Neural cell (in vitro differentiated cells): ENCODE data around the gene ENO2.

Experiments used
- CTCF ChIP-seq: fragments of 450-650 bp; IDR thresholded peaks from 2 replicates; pipeline ENCODE4 v1.5.1; 2014; ENCODE audit warnings: antibody characterized with exemption, mild to moderate bottlenecking, moderate library complexity; ENCODE audit not compliant: poor library complexity, severe bottlenecking
- EZH2 ChIP-seq: fragments of 200-600, 300-800 bp; shearing (Covaris generic), sonication (generic); IDR thresholded peaks from 2 replicates; pipeline ENCODE4 v1.6.1; 2014; ENCODE audit warnings: antibody characterized with exemption, low read length, borderline replicate concordance, mild to moderate bottlenecking; ENCODE audit not compliant: insufficient read depth, poor library complexity, severe bottlenecking
- MXI1 ChIP-seq: fragments of 450-650 bp; conservative IDR thresholded peaks from 2 replicates; pipeline ENCODE4 v1.6.1; 2014; ENCODE audit warnings: antibody characterized with exemption, mild to moderate bottlenecking; ENCODE audit not compliant: poor library complexity, severe bottlenecking
- POLR2AphosphoS5 ChIP-seq: IDR thresholded peaks from 2 replicates; pipeline ENCODE4 v1.6.1; 2012
- TAF1 ChIP-seq: IDR thresholded peaks from 2 replicates; pipeline ENCODE4 v1.6.1; 2012; ENCODE audit warnings: low read depth

- no peak for TF ChIP-seq POLR2AphosphoS5
- TF ChIP-seq TAF1, result no peak
- no peak for TF ChIP-seq EZH2
- no peak for TF ChIP-seq CTCF
- TF ChIP-seq MXI1, result no peak
Observed at GRCh38 chr12:6883252-6883651, 31.1 kb upstream of the ENO2 start.
